Non-pigmented ciliary epithelial cell (primary cell): ENCODE data around the gene AP1M1.
A peak's percentile ranks its signal among the peaks of the same experiment; 100 is the strongest.
"Not testable (repeated sequence)": the region's sequence is repeated elsewhere in the genome, so short reads cannot be mapped to it uniquely, and the experiment has no call there.

Experiments
- DNase-seq: peaks from one replicate; pipeline ENCODE4 v3.0.0-alpha.2; 2010; ENCODE audit warnings: low read depth

AP1M1 gene

DNA sequence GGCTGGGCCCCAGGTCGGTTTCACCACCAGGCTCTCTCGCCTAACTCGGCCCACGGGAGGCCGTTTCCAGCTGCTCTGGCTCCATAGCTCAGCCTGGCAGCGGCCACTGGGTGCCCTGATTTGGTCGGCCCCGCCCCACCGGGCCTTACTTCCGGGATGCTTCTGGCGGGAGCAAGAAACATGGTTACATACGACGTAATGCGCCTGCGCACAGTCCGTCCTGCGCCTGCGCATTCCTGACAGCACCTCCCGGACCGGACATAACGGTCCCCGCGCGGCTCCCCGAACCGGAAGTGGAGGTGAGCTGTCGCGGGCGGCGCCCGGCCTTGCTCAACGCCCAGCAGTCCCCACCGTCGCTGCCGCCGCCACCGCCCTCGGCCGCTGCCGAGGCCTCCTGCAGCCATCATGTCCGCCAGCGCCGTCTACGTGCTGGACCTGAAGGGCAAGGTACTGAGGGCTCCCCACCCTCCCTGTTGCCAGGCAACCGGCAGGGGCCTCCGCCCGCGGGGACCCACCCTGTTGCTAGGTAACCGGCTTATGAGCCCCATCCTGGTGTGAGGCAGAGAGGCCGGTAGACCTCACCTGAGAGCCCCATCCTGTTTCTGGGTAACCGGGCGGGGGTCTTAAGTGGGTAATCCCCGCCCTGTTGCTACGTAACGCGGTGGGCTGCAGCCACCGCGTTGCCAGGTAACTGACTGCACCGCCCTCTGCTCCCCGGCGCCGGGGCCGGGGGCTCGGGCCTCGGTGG, at the start of gene AP1M1:
TSS of gene AP1M1 (plus strand) at position 290 of the 748 bp plus-strand sequence. CDS start at position 406, 116 bp downstream.
- peak; percentile 73 for DNase-seq

DNA sequence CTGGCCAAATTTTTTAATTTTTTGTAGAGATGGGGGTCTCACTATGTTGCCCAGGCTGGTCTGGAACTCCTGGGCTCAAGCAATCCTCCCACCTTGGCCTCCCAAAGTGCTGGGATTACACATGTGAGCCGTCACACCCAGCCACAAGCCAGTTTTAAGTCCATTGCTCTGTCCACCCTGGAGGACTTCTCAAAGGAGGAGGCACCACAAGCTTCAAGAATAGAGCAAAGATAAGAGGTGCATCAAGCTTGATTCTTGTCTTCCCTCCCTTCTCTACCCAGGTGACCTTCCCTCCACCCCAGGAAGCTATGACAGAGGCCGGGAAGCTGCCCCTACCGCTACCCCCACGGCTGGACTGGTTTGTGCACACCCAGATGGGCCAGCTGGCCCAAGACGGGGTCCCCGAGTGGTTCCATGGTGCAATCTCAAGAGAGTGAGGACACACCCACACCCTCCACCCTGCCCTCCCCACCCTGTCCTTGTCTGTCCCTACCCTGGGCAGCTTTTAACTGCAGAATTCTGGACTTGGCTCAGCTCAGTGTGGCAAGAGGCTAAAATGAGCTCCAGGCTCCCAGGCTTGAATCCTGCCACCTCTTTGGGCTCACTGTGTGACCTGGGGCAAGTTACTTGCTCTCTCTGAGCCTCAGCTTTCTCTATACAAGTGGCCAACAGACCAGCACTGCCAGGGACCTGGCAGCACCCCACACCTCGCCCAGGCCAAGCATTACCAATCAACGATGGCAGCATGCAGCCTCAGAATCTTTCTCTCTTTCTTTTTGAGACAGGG, 49.1 kb upstream of the AP1M1 start:
- no peak for DNase-seq

DNA sequence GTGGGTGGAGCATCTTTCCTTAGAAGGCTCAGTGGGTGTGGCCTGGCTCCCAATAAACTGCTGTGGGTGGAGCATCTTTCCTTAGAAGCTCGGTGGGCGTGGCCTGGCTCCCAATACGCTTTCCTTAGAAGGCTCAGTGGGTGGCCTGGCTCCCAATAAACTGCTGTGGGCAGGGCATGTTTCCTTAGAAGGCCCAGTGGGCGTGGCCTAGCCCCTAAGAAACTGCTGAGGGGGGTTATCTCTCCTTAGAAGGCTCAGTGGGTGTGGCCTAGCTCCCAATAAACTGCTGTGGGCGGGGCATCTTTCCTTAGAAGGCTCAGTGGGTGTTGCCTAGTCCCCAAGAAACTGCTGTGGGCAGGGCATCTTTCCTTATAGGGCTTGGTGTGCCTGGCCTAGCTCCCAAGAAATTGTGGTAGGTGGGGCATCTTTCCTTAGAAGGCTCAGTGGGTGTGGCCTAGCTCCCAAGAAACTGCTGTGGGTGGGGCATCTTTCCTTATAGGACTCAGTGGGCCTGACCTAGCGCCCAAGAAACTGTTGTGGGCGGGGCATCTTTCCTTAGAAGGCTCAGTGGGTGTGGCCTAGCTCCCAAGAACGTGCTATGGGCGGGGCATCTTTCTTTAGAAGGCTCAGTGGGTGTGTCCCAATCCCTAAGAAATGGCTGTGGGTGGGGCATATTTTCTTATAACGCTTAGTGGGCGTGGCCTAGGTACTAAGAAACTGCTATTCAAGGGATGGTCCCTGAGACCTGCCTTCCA, 44.0 kb upstream of the AP1M1 start:
- no peak for DNase-seq

DNA sequence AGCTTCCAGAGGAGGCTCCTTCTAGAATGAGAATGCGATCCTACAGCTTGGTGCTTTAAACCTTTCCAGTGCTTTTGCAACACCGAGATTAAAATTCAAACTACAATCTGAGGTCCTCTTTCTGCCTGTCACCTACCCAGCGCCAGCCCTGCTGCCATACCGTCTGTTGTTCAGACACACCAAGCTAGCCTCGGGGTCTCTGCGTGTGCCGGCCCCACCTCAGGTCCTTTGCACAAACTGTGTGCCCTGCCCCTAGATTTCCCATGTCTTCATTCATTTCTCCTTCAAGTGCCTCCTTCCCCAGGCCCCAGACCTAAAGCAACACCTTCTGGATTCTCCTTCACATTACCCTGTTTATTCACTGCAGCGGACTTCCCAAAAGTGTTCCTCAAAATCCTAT, 43.2 kb upstream of the AP1M1 start:
- no peak for DNase-seq

DNA sequence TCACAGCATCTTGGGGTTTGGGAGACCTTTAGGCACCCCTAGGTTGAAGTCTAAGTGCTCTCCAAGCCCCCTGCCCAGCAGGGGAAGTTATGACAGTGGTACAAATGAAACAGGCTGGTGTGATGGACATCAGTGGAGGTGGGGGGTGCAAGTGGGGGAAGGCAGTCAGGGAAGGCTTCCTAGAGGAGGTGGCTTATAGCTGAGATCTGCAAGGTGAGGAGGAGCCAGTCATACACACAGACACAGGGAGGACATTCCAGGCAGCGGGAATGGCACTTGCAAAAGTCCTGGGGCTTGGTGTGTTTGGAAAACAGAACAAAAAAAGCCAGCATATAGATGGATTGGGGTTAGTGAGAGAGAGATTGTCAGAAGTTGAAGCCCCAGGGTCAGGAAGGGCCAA, 42.6 kb upstream of the AP1M1 start:
- no peak for DNase-seq

DNA sequence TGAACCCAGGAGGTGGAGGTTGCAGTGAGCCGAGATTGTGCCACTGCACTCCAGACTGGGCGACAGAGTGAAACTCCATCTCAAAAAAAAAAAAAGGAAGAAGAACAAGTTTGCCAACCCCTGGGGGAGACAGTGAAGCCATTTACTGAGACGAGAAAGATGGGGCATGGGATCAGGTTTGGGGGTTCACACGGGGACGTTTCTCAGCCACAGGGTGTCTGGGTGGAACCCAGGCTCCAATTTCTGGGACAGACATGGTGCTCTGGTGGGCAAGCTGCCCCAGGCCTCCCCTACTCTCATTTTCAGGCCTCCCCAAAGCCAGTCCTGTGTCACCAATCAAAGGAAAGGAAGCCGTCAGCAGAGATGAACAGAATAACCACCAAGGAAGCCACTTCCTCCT, 40.8 kb upstream of the AP1M1 start:
- no peak for DNase-seq

DNA sequence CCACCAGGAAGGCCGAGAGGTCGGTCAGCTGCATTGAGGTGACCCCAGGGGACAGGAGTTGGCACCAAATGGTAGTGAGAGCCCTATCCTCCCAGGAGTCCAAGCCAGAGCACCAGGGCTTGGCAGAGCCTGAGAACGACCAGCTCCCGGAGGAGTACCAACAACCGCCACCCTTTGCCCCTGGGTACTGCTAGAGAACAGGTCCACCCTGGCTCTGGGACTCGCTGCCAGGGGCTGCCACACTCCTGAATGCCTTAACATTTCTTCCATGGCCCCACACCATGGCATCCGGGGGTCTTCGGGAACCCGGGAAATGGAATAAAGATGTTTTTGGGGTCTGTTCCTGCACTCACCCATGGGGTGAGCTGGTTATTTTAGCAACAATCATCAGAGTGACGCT, 40.1 kb upstream of the AP1M1 start:
- DNase-seq = no peak

DNA sequence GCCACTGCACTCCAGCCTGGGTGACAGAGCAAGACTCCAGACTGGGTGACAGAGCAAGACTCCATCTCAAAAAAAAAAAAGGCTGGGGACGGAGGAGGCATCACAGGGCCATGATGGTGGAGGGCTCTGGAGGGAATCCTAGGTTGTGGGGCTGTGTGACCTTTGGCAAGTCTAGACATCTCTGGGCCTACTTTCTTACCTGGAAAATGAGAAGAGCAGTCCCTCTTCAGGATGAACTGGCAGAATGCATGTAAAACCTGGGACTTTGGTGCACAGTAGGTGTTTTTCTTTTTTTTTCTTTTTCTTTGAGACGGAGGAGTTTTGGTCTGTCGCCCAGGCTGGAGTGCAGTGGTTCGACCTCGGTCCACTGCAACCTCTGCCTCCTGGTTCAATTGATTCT, 38.1 kb upstream of the AP1M1 start:
- no peak for DNase-seq

DNA sequence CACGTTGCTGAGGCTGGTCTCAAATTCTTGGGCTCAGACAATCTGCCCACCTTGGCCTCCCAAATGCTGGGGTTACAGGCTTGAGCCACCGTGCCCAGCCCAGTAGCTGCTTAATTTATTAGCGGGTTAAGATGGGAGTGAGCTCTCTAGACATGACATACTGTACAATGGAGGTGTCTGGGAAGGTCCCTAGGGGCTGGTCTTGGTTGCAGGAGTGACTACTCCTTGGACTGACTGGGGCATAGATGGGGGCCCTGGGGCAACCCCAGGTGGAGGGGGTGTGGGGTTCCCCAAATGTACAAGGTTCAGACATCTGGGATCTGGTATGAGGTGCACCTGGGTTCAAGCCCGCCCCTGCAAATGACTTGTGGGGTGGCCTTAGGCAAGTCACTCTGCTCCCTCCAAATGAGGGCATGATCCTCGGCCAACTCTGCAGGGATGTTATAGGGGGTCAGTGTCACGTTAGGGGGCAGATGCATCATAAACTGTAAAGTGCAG, 37.2 kb upstream of the AP1M1 start:
- DNase-seq = no peak

DNA sequence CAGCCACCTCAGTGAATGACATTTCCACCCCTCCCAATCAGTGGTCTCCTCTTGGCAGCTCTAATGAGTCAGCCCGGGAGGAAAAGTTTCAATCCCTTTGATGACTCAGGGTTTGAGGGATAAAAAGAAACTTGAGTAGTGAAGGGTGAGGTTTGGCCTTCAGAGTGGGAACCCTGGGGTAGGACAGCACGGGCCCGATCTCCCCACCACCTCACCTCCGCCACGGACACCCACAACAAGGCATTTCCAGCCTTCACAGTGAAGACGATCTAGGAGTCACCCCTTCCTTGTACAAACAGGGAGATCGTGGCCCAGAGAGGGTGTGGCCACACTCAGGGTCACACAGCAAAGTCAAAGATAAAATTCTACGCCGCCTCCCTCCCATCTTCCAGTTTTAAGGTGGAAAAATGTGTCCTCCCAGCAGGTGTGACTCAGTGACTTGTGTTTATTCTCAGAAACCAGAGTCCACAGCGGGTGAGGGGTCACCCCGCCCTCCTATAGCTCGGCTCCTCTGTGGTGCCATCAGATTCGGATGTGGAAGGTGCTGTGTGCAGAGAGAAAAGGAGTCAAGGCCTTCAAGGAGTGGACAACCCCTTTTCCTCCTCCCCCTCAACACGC, 36.7 kb upstream of the AP1M1 start:
- peak; percentile 52 for DNase-seq

DNA sequence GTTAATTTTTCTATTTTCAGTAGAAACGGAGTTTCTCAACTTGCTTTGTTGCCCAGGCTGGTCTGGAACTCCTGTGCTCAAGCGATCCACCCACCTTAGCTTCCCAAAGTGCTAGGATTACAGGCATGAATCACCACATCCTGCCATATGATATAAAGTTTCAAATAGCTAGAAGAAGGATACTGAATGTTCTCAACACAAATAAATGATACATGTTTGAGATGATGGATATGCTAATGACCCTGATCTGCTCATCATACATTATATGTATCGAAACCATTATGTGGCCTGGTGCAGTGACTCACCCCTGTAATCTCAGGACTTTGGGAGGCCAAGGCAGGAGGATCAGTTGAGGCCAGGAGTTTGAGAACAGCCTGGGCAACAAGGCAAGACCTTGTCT, 35.9 kb upstream of the AP1M1 start:
- peak; percentile 67 for DNase-seq

DNA sequence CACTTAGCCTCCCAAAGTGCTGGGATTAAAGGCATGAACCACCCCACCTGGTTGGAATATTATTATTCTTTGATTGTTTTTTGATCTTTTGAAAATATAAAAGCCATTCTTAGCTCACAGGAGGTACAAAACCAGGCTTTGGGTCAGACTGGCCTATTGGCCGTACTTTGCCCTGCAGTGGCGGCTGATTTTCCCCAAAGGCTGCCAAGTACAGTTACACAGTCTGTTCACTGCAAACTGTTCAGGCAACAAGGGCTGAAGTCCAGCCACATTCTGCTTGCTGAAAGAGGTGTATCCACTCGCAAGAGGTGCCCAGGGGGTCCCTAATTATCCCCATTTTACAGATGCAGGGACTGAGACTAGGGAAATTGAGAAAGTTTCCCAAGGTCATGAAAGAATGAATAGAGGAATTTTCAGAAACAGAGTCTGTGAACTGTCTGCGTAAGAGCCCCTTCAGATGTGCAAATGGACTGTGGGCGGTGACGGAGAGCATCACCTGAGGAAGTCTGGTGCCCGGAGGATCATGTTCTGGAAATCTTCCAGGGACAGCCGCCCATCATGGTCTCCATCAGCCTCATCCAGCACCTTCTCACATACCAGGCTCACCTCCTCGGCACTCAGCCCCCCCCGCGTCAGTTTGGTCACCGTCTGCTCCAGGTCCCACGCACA, 33.4 kb upstream of the AP1M1 start:
- DNase-seq = no peak

DNA sequence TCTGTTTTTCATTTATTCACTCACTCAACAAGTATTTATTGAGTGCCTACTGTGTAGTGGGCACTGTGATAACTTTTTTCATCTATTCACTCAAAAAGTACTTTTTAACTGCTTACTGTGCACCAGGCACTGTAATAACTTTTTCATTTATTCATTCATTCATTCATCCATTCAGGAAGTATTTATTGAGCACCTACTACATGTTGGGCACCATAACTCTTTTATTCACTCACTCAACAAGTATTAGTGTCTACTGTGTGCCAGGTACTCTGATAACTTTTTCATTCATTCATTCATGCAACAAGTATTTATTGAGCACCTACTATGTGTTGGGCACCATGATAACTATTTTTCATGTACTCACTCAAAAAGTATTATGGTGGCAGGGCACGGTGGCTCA, 31.3 kb upstream of the AP1M1 start:
- DNase-seq = no peak

DNA sequence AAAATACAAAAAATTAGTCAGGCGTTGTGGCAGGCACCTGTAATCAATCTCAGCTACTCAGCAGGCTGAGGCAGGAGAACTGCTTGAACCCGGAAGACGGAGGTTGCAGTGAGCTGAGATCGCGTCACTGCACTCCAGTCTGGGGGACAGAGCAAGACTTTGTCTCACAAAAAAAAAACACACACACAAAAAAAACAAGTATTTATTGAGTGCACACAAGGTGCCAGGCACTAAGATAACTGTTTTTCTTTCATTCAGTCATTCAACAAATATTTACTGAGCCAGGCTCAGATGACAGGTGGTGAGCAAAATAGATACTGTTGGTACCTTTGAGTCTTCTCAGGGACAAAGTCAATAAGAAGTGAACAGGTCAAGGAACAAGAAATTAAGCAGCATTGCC, 30.7 kb upstream of the AP1M1 start:
- no peak for DNase-seq

DNA sequence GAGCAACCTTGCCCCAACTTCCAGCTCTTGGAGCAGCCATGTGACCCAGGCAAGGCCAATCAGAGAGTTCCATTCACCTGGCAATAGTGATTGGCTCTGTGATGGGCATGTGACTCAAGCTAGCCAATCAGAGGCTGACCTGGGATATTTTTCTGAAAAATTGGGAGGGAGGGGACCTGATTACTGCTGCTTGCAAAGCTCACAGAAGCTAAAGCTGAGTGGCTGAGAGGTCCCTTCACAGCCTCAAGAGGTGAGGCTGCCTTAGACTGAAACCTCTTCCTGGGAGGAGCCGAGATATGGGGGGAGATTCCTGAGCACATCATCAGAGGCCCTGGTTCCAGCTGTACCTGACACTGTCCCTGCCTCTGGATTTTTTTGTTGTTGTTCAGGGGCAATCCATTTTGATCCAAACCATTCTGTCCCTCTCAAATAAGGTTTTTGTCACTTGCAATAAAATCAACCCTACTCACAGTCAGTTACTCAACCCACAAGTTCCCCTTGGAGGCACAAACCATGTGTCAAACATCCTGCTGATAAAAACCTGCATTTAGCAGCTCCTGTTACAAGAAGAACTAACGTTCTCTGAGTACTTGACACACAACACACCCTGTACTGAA, 29.1 kb upstream of the AP1M1 start:
- DNase-seq = no peak

DNA sequence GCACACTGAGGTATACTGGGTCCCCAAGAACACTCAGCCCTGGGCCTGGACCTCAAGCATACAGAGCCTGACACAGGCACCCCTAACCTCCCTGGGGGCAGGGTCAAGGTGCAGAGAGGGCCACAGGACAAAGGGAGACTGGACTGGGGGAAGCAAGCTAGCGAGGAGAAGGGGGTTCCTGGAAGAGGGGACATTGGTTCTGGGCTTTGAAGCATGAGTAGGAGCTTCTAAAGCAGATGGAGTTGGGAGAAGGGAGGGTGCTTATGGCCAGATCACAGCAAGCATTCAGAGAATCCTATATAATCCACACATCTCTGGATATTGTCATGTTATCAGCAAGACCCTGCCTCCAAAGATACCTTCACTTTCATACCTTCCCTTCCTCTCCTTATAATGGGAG, 27.6 kb upstream of the AP1M1 start:
- DNase-seq = no peak

DNA sequence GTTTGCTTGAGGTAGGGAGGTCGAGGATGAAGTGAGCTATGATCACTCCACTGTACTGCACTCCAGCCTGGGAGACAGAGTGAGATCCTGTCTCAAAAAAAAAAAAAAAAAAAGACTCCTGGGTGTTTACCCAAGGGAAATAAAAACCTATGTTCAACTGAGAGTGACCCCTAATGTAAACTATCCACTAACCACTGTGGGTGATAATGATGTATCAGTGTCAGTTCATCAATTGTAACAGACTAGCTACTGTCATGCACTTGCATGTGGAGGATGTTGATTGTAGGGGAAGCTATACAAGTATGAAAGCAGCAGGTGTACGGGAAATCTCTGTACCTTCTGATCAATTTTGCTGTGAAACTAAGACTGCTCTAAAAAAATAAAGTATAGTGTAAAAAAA, 21.8 kb upstream of the AP1M1 start:
- no peak for DNase-seq

DNA sequence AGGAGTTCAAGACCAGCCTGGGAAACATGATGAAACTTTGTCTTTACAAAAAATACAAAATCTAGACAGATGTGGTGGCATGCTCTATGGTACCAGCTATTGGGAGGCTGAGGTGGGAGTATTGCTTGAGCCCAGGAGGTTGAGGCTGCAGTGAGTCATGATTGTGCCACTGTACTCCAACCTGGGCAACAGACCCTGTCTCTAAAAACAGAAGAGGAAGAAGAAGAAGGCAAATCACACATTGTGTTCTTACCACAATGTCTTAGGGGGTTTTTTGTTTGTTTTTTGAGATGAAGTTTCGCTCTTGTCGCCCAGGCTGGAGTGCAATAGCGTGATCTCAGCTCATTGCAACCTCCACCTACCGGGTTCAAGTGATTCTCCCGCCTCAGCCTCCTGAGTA, 18.8 kb upstream of the AP1M1 start:
- not testable (repeated sequence) for DNase-seq

DNA sequence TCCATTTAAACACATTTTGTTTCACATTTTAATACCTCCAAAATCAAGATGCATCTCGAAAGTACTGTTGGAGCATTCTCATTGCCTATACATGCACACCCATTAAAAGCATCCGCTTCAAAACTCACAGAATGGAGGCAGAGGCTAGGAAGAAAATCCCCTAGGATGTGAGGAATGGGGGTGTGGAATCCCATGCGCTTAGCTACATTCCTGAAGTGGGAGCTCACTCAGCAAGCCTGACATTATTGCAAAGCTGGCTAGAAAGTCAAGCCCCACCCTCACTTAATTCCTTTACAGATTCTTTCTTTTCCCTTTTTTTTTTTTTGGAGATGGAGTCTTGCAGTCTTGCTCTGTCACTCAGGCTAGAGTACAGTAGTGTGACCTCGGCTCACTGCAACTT, 17.1 kb upstream of the AP1M1 start:
- no peak for DNase-seq

DNA sequence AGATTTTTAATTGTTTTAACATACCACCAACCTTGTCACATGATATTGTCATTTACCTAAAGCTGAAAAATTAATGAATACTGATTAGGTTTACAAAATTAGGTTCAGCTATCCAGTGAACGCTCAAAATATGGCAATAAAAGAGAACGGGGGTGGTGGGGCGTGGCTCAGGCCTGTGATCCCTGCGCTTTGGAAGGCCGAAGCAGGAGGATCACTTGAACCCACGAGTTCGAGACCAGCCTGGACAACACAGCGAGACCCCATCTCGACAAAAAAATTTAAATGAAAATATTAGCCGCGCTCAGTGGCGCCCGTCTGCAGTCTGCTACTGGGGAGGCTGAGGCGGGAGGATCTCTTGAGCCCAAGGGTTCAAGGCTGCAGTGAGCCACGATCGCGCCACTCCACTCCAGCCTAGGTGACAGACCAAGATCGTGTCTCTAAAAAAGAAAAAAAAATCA, 13.0 kb upstream of the AP1M1 start:
- no peak for DNase-seq

DNA sequence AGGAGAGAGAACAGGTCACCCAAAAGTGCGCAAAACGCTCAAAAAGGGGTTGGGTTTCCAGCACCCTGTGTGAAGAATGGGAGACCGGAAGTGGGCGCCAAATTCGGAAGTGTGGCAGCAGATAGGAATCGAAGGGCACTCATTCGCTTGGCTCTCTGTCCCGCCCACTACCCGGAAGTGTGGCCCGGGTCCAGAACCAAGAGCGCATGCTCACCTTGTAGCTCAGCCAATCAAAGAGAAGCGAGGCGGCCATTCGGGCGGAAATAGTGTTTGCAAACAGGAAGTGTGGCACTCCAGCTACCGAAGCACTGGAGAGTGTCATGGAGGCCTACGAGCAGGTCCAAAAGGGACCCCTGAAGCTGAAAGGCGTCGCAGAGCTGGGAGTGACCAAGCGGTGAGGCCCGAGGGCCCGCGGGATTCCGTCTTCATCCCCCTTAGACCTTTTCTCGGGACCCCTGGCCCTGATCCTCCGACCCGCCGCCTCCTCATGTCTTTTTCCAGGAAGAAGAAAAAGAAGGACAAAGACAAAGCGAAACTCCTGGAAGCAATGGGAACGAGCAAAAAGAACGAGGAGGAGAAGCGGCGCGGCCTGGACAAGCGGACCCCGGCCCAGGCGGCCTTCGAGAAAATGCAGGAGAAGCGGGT, 12.5 kb upstream of the AP1M1 start, which contains the start of gene FAM32A:
TSS of gene FAM32A (plus strand) at position 288 of the 645 bp plus-strand sequence. CDS start at position 321, 33 bp downstream.
- DNase-seq = peak; percentile 96
